ENCODE results near the gene CD22. TPM values are rescaled to one million over a fixed set of nuclear protein-coding genes. Genes with fewer than 3 reads are reported as not detected.

CD22 gene
- total and polyA plus RNA-seq, 10 of the 15 experiments (the other 5 are each of a cell fraction or from before 2014, with no cell fraction given), result 23.0 to 344 (median 181) TPM

DNA sequence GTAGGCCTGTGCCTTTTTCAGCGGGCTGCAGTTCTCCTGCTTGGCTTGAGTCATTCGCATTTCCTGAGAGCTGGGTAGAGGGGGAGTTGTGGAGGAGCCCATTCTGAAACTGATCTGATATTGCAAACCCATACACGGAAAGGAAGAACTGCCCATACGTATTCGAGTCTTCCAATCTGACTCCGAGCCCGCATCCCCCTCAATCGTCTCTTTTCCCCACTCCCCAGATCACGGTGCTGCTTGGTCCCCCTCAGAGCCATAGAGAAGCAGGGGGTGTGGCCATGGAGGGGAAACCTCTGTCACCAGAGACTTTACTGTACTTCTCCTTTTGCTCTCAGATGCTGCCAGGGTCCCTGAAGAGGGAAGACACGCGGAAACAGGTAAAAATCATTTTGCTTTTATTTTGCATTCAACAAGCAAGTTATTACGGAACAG, at the start of gene CD22 (continued):
- TF ChIP-seq WRNIP1 (IDR thresholded peaks at IDR 0.05; ENCODE audit: borderline replicate concordance, low read depth, low read length) (no peak), KAT2A (conservative IDR thresholded peaks at IDR 0.05; ENCODE audit: control insufficient read depth, low read depth, low read length) (no peak), NFYA (IDR thresholded peaks at IDR 0.05; ENCODE audit: borderline replicate concordance, low read depth, low read length) (no peak), FOXK2 (IDR thresholded peaks at IDR 0.05) (no peak; the same call in 1 of the 2 replicates), MYC (IDR thresholded peaks at IDR 0.05; ENCODE audit: insufficient read depth, insufficient read length, insufficient replicate concordance, low read length, severe bottlenecking) (no peak), SPI1 (IDR thresholded peaks at IDR 0.05; ENCODE audit: borderline replicate concordance, insufficient read depth, low read depth, low read length) (peak; percentile 71), SMARCA5 (IDR thresholded peaks at IDR 0.05) (0 out of 2 replicates have a peak, but pooled peaks have one; percentile 12), PAX8 (IDR thresholded peaks at IDR 0.05) (no peak), RCOR1 (conservative IDR thresholded peaks at IDR 0.05; ENCODE audit: low read depth, low read length) (no peak), SUZ12 (IDR thresholded peaks at IDR 0.05; ENCODE audit: unreplicated experiment) (no peak), CTCF (IDR thresholded peaks at IDR 0.05 in 2 of 3, conservative IDR thresholded peaks at IDR 0.05 in 1 of 3; ENCODE audit: control insufficient read depth in 2 of 3, extremely low read depth in 1 of 3, insufficient read depth in 1 of 3, low read depth in 3 of 3, low read length in 3 of 3) (no peak), ZSCAN29 (IDR thresholded peaks at IDR 0.05) (no peak), ESRRA (IDR thresholded peaks at IDR 0.05; ENCODE audit: low read length) (no peak; the same call in 1 of the 2 replicates), GABPA (IDR thresholded peaks at IDR 0.05; ENCODE audit: low read depth) (no peak), PBX3 (IDR thresholded peaks at IDR 0.05; ENCODE audit: insufficient replicate concordance, low read depth, low read length) (no peak), PKNOX1 (IDR thresholded peaks at IDR 0.05) (0 out of 2 replicates have a peak, but pooled peaks have one; percentile 14), STAT1 (conservative IDR thresholded peaks at IDR 0.05) (no peak), HCFC1 (IDR thresholded peaks at IDR 0.05; ENCODE audit: low read length) (no peak), SIN3A (IDR thresholded peaks at IDR 0.05; ENCODE audit: low read depth, low read length) (no peak)
- TF ChIP-seq, protein P1, sequence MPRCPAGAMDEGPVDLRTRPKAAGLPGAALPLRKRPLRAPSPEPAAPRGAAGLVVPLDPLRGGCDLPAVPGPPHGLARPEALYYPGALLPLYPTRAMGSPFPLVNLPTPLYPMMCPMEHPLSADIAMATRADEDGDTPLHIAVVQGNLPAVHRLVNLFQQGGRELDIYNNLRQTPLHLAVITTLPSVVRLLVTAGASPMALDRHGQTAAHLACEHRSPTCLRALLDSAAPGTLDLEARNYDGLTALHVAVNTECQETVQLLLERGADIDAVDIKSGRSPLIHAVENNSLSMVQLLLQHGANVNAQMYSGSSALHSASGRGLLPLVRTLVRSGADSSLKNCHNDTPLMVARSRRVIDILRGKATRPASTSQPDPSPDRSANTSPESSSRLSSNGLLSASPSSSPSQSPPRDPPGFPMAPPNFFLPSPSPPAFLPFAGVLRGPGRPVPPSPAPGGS (IDR thresholded peaks at IDR 0.05; ENCODE audit: borderline replicate concordance, insufficient read depth, low read depth, low read length, poor library complexity, severe bottlenecking), result no peak
- TF ChIP-seq, protein P2, sequence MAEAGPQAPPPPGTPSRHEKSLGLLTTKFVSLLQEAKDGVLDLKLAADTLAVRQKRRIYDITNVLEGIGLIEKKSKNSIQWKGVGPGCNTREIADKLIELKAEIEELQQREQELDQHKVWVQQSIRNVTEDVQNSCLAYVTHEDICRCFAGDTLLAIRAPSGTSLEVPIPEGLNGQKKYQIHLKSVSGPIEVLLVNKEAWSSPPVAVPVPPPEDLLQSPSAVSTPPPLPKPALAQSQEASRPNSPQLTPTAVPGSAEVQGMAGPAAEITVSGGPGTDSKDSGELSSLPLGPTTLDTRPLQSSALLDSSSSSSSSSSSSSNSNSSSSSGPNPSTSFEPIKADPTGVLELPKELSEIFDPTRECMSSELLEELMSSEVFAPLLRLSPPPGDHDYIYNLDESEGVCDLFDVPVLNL (IDR thresholded peaks at IDR 0.05; ENCODE audit: low read depth, low read length), result no peak
- TF ChIP-seq, protein P3, sequence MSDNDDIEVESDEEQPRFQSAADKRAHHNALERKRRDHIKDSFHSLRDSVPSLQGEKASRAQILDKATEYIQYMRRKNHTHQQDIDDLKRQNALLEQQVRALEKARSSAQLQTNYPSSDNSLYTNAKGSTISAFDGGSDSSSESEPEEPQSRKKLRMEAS (IDR thresholded peaks at IDR 0.05; ENCODE audit: low read depth, low read length), result no peak
